SW 1271 (cell line): ENCODE data around the gene CD2BP2.
"Not testable (repeated sequence)": the region's sequence is repeated elsewhere in the genome, so short reads cannot be mapped to it uniquely, and the experiment has no call there.

Source experiments
- DNase-seq, 2 experiments: peaks; one replicate each; lab custom pipeline; 2025; lab: John Stamatoyannopoulos, UW

Gene CD2BP2

GRCh38 chr16:30358990-30359870 lies 4.1 kb upstream of the CD2BP2 start:
- DNase-seq = no peak

- DNase-seq = no peak
Observed at GRCh38 chr16:30358577-30358936, 3.4 kb upstream of the CD2BP2 start.

DNA sequence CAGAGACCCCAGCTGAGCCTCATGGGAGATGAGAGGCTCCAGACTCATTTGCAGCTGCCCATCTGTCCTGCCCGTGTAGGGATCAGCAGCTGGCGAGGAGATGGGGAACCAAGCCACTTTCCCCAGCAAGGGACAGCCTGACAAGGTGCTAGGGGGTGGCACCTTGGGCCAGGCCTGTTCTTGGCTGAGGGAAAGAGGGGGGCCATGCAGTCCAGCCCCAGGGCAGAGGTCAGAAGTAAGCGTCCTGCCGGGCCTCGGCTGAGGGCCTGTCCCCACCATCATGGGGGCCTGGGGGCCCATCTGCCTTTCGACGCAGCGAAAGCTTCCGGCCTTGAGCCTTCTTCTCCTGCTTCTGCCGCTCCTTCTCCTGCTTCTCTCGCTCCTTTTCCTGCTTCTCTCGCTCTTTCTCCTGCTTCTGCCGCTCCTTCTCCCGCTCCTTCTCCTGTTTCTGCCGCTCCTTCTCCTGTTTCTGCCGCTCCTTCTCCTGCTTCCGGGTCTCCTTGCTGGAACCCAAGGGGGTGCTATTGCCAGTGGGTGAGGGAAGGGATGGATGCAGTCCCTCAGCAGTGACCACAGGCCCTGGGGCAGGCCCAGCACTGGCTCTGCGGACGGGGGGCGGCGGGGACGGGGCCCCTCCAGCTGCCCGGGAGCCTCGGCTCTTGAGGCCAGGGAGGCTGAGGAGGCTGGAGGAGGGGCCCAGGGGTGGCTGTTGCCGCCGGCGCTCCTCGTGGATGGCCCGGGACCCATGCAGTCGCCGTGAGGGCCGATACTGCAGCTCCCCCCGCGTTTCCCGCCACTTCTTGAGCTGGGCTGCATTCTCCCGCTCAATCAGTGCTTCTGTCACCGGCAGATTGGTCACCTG lies 2.8 kb upstream of the CD2BP2 start:
- no peak for DNase-seq

- DNase-seq = no peak
Observed at GRCh38 chr16:30357085-30357714, 2.1 kb upstream of the CD2BP2 start.

GRCh38 chr16:30356401-30357084 lies 1.4 kb upstream of the CD2BP2 start:
- no peak for DNase-seq

DNA sequence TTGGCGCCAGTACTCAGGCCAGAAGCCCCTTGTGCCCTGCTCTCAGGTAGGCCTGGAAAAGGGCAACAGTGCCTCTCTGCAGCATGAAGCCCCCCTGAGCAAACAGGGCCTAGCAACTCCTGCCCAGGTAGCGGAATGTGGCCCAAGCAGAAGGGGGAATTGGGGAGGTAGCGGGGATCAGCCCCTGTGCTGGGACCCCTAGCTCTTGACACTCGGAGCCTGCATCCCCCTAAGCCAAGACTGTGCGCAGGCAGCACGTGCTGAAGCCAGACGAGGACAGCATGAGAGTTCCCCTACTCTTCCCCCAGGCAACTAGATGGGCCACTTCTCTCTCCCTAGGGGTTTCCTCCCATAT lies 823 bp upstream of the CD2BP2 start:
- DNase-seq = no peak

- DNase-seq = peak in 1 of 2 experiments; percentile 53
Observed at GRCh38 chr16:30354423-30355143, 525 bp downstream of the CD2BP2 start.

- no peak for DNase-seq
Observed at GRCh38 chr16:30353438-30354129, 1.5 kb downstream of the CD2BP2 start.

GRCh38 chr16:30352488-30353401 lies 2.4 kb downstream of the CD2BP2 start:
- DNase-seq = no peak

DNA sequence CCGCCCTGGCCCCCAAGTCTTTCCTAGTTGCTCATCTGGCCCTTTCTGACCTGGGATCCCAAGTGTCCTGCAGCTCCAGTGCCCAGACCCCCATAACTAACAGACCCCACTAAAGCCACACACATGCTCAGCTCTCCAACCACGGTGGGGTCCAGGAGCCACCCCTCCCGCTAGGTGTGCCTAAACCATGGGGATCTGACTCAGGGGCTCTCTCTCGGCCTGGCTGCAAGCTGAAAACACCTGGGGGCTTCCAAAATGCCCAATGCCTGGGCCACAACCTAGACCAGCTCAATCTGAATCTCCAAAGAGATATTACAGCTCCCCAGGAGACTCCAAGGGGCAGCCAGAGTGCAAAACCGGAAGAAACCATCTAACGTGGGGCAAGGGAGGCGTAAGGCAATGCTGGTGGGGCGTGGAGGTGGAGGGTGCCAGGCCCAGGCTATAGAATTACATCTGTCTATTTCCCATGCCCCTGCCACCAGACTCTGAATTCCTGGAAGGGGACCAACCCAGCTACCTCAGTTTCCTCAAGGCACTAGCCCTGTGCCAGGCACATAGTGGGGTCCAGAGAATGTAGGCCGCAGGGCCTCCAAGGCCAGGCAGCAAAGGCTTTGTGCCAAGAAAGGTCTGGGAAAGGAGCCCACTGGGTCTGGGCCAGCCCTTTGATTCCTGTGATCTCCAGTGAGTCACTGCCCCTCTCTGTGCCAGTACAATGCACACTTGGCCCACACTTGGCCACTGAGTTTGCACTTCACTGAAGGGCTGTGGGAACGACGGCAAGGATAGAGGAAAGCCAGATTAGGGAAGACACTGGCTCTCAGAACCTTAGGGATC lies 3.3 kb downstream of the CD2BP2 start:
- DNase-seq = no peak

- DNase-seq = no peak
Observed at GRCh38 chr16:30351001-30351441, 4.1 kb downstream of the CD2BP2 start.

GRCh38 chr16:30350134-30350871 lies 4.8 kb downstream of the CD2BP2 start:
- no peak for DNase-seq

DNA sequence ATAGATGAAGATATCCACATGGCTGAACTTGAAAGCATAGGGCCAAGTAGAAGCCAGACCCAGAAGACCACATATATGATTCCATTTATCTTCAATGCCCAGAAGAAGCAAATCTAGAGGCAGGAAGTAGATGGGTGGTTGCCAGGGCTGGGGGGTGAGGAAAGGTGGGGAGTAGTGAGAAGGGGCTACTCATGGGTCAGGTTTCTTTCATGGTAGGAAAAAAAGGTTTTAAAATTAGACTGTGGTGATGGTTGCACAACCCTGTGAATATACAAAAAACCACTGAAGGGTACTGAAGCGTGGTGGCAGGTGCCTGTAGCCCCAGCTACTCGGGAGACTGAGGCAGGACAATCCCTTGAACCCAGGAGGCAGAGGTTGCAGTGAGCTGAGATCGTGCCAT lies 5.4 kb downstream of the CD2BP2 start:
- no peak for DNase-seq

DNA sequence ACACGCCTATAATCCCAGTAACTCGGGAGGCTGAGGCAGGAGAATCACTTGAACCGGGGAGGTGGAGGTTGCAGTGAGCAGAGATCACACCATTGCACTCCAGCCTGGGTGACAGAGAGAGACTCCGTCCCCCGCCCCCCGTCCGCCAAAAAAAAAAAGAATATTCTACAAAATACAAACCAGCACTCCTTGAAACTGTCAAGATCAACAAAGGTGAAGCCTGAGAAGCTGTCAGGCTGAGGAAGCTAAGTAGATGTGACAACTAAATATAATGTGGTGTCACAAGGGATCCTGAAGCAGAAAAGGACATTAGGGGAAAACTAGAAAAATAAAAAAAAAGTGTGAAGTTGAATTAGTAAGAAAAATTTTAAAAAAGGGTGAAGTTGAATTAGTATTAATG lies 6.2 kb downstream of the CD2BP2 start:
- no peak for DNase-seq

- DNase-seq = no peak
Observed at GRCh38 chr16:30348113-30348512, 7.0 kb downstream of the CD2BP2 start.

DNA sequence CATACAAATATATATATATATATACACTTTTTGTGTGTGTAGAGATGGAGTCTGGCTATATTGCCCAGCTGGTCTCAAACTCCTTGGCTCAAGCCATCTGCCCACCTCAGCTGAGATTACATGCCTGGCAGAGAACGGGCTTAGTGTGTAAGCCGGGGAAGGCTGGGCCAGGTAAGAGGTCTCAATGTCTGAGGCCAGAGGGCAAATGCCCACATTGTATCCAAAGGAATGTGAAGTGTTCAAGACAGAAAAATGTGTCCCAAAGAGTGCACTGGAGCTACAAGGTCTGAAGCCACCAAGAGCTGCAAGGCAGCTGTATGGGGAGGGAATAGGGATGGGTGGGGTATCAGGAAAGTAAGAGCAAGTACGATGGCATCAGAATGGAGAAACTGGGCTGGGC lies 8.8 kb downstream of the CD2BP2 start:
- no peak for DNase-seq

- not testable (repeated sequence) for DNase-seq
Observed at GRCh38 chr16:30343491-30343820, 11.7 kb downstream of the CD2BP2 start.
